Iris pigment epithelial cell (primary cell): ENCODE data around the gene CD164L2.
A peak's percentile ranks its signal among the peaks of the same experiment; 100 is the strongest.

Experiments
- DNase-seq: peaks from one replicate; pipeline ENCODE4 v3.0.0-alpha.2; 2011; ENCODE audit warnings: low read depth

CD164L2 gene

DNA sequence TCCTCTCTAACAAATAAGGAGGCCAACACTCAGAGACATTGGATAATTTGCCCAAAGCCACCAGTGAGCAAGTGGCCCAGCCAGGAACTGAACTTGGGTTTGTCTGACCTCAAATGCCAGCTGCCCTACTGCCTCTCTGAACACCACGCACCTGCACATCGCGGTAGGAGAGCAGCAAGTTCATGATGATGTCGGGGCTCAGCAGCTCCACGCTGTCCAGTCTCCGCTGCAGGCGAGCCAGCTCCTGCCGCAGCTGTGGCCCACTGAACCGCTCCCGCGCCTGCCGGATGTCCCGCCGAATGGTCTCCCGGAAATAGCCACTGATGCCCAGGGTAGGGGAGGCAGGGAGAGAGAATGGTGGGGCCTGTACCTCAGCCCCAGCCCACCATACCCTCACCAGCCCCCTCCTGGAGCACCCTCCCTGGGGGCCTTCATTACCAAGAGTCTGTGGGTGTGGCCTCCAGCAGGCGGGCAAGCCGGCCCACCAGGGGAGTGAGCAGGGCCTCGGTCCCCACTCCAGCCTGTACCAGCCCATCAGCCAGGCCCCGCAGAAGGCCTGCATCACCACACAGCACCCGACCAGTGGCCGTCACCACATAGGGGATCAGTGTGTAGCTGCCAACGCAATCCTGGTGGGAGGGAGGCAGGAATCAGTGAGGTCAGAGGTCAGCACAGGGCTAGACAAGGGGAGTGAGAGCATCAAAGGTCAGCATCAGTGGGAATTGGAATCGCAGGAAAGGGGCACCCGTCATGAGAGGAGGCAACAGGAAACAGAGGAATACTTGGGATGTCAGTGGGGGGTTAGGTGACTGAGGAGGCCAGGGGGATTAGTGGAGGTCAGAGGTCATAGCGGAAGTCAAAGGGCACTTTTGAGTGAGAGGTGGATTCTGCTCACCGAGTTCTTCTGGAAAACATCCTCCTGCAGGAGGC lies 19.1 kb downstream of the CD164L2 start:
- DNase-seq = no peak

DNA sequence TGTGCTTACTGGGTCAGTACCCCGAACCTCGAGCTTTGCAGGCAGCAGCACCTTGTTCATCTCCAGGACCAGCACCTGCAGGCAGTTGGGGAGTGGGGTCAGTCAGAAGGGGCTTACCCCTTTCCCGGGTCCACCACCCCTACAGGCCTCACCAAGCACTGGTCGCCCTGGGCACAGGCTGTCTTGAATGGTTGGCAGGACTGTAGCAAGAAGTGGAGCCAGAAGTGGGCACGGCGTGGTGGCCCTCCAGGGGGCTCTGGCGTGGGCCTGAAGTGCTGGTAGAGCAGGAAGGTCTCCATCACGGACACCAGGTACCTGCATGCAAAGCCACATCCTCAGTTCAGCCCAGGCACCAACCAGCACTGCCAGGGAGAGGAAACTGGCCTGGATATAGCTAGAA lies 21.6 kb downstream of the CD164L2 start:
- DNase-seq = no peak

DNA sequence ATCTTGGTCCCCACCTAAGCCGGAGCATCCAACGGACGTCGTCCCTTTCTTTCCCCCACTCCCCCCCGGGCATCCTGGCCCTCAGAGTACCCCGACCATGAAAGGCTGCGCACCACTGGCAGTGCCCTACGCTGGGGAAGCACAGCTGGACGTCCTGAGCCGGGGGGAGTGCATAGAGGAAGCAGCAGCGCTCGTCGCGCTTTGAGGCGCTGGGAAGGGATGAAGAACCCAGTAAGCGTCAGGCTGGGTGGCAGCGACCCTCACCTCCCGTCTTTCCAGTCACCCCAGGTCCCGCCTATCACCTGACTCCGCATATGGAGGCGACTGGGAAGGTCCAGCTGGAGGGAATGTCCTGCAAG lies 22.1 kb downstream of the CD164L2 start:
- DNase-seq = no peak

DNA sequence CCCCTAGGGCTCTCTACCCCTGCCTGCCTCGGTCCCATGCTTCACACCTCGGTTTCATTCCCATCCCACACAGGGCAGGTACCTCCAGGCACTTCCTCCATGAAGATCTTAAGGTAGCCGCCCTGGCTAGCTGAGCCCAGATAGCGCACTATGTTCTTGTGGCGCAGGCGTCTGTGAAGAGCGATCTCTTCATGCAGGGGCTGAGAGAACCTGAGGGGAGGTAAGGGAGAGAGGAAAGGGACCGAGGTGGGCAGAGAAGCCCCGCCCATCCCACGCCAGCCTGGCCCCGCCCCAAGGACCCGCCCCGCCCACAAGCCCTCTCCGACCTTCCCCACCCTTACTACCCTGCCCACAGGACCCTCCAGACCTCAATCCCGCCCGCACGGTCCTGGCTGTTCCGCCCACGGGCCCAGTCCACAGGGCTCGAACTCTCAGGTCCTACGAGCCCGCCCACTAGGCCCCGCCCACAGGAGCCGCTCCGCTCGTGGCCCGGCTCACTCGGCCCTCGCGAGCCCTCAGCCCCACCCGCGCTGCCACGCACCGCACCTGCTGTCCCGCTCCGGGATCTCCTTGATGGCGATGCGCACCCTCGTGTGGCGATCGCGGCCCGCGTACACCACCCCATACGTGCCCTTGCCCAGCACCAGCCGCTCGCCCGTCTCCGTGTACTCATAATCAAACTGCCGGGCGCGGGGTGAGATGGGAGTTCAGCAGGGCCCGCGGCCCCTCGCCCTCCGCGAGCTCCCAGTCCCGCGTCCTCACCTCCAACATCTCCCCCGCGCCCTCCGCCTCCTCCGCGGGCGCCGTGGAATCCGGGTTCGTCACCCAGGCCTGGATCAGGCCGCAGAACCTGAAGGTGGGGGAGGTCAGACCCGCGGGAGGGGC lies 22.7 kb downstream of the CD164L2 start:
- no peak for DNase-seq

DNA sequence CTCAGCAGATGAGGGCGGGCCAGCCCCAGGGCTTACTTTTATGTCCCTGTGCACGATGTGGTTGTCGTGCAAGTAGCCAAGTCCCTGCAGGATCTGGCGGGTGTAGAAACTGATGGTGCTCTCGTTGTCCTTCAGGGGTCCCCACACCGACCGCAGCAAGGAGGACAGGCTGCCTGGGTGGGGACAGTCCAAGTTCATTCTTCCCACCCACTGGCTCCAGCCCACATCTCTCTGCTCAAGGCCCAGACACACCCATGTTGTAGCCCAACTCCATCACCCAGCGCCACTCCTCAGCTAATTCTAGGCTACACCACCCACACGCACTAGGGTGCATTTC lies 23.3 kb downstream of the CD164L2 start:
- DNase-seq = no peak

DNA sequence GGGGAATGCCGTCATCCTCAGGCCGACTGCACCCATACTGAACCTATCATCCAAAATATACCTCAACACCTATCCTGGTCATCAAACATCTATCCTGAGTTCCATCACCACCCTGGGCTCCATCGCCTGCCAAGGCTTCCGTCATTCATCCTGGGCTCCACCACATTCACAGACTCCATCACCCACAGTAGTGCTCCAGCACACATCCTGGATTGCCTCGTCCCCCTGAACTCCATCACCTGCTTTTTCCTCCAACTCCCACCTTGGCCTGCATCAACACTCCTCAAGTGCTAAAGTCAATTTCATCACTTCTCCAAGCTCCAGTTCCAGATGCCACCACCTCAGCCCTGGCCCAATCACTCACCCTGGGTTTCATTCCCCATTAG lies 24.2 kb downstream of the CD164L2 start:
- no peak for DNase-seq

DNA sequence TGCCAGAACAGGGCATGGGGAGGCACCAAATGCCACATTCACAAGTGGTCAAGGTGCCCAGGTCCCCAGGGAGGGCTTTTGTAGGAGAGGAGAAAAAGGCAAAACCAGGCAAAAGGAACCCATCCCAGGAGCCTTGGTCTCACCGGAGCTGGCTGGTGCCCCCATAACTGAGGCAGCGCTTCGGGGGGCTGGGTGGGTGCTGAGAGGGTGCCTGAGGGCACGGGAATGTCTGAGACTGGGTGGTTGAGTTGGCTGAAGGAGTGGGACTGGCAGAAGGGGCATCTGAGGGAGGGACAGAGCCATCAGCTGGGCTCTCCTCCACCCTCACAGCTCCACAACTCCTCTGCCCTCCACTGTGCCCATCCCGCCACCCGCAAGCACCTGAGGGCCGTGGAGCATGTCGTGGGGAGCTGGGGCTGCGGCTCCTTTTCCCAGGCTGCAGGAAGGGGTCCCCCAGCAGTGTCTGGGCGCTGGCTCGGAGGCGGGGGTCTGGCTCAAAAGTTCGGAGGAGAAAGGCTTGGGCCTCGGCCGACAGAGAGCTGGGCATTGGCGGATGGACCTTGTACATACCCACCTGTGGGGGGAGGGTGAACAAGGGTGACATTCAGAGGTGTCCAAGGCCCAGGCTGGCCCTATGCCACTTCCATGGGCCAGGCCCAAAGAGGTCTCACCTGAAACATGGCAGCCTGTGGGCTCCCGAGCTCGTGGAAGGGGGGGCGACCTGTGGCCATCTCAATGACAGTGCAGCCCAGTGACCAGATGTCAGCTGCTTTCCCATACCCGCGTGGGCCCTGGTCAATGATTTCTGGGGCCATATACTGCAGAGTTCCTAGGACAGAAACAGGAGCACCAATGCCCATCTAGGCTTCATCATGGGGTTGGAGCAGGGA lies 24.9 kb downstream of the CD164L2 start:
- no peak for DNase-seq

DNA sequence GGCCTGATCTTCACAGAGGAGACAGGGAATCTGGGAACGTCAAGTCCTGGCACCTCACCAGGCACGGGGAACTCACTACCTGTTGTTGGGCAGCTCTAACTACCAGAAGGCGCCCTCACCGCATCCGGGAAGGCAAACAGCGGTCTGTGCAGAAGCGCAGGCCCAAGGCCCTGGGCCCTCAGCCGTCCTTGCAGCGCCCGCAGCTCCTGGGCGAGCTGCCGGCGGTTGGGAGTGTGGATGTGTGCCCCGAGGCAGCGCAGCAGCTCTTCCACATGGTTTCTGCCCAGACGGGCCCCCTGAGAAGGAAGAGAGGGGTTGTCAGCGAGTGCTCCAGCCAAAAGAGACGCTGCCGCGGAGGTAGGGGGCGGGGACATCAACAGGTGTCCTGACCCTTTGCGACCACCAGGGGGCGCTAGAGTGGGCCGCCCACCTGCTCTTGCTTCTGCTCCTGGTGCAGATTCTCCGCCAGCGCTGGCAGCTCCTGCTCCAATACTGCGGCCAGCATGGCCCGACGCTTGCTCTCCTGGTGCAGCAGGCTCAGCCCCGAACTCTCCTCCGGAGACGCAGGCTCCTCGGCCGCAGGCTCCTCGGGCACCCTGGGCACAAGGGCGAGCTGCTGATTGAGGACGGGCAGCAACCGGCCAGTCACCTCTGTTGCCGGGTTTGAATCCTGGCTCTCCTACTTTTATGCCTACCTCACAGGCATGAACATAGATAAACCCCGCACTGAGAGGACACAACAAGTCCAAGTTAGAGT lies 25.7 kb downstream of the CD164L2 start:
- peak; percentile 36 for DNase-seq

DNA sequence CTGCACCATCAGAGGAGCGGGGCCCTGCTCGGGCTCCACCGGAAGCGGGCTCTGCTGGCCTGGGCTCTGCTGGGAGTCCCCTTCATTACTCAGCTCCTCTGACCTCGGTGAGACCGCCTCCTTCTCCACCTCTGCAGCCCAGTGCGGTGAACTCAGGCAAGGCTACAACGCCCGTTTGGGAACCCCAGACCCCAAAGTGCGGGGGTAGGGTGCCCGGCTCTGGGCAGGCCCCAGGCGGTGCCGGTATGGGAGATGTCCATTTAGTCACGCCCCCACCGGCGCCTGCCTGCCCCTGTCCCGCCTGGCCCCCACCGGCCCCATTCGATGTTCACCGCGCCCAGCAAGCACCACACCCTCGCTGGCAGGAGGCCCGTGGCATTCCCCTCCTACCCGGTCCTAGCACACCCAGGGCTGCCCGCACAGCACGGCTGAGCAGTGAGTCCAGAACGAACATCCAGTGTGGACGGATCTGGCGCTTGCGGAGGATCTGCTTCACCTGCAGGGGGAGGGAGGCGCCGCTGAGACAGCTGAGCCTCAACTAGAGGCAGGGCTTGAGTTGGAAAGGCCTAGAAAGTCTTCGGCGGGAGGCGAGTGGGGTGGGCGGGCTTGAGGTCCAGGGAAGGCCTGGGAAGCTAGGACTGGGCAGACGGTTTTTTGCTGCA lies 26.4 kb downstream of the CD164L2 start:
- DNase-seq = no peak

DNA sequence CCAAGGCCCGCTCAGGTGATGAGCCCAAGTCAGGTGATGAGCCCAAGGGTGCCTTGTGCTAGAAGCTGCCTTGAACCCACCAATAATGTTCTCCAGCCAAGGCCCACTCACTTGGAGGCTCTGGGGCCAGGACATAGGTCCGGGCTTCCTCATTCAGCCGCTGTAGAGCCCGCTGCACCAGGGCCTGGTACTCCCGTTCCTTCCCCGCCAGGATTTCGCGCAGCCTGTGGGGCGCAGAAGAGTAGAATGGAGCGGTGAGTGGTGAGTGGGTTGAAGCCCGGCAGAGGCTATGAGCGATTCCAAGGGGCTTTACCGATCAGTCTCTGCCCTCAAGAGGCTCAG lies 26.9 kb downstream of the CD164L2 start:
- DNase-seq = no peak

DNA sequence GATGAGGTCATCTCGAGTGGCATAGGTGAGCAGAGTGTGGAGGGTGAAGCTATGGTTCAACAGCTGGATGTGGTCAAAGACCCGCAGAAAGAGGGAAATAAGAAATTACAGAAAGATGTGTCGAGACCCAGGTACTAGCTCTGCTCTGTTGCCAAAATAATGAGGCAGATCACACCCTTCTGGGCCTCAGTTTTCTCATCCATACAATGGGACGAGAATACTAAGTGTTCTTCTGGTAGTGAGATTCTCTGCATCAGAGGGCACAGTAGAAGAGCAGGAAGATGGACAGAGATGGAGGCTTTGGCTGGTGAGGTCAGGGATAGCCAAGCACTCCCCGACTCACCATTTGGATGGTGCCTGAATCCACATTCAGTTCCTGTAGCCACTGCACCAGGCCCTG lies 27.4 kb downstream of the CD164L2 start:
- no peak for DNase-seq

DNA sequence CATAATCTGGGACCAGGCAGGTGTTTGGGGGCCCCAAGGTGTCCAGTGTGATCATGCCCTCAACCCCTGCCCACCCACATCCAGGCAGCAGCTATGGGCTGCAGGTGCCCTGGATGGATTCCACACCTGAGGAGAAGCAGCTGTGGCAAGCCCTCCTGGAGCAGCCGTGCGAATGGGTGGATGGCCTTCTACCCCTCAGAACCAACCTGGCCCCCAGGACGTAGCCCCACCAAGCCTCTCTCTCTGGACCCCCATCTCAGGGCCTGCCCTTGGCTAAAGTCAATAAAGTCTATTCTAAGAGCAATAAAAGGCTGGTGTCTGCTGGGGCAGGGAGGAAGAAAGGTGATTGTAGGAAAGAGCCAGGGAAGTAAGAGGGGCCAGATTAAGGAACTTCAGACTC lies 29.5 kb downstream of the CD164L2 start:
- DNase-seq = no peak

DNA sequence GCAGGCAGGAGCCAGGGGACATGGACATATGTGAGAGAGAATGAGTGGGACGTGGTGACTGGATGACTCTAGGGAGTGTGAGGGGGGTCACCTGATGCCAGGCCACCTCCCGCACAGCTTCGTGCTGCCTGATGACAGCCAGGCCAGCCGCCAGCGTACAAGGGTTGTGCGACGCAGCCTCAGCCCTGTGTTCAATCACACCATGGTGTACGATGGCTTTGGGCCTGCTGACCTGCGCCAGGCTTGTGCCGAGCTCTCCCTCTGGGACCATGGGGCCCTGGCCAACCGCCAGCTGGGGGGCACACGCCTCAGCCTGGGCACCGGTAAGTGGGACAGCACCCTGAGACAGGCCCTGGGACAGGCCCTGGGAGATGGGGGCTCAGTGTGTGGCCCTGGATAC lies 30.0 kb downstream of the CD164L2 start:
- no peak for DNase-seq

DNA sequence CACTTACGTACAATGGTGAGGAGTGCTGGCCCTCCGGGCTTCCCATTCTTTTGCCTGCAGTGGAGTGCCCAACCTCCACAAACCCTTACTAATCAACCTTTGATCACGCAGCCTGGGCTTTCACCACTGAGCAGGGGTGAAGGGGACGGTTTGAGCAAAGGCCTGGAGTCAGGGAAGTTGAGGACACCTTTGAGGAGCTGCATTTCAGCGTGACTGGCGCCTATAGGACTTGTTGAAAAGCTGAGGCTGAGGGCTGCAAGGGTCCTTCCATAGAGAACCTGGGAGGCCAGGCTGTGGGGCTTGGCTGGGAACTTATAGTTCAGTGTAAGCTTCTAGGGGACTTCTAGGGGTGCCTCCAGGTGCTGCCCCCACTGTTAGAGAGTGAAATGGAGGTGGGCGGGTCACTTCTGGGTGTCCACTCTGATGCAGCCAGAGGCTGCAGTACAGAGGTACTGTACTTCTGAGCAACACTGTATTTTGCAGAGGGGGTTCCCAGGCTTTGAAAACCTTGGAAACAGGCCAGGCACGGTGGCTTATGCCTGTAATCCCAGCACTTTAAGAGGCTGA lies 31.5 kb downstream of the CD164L2 start:
- DNase-seq = no peak

DNA sequence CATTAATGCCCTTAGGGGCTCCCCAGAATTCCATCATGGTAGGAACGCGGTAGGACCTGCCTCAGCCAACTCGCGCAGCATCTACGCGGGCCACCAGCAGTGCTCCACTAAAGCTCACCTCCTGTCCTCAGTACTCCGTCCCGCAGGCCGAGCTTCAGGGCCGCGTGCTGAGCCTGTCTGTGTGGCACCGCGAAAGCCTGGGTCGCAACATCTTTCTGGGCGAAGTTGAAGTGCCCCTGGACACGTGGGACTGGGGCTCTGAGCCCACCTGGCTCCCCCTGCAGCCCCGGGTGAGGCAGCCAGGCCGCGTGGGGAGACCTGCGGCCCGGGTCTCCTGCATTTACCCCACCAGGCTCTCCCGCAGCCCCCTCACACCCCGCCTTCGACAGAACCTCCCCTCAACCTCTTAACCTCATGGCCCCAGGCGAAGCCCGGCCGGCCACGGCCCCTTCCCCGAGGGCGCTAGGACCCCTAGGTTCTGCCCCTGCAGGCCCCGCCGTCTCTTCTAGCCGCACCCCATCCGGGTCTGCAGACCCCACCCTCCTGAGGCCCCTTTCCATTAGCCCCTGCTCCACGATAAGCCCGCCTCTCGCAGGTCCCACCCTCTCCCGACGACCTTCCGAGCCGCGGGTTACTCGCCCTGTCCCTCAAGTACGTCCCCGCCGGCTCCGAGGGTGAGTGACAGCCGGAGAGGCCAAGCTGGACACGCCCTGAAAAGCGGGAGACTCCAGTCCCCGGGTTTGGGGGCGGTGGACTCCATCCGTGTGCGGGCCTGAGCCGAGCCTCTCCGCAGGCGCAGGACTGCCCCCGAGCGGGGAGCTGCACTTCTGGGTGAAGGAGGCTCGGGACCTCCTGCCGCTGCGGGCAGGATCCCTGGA lies 32.2 kb downstream of the CD164L2 start:
- DNase-seq = peak; percentile 31

DNA sequence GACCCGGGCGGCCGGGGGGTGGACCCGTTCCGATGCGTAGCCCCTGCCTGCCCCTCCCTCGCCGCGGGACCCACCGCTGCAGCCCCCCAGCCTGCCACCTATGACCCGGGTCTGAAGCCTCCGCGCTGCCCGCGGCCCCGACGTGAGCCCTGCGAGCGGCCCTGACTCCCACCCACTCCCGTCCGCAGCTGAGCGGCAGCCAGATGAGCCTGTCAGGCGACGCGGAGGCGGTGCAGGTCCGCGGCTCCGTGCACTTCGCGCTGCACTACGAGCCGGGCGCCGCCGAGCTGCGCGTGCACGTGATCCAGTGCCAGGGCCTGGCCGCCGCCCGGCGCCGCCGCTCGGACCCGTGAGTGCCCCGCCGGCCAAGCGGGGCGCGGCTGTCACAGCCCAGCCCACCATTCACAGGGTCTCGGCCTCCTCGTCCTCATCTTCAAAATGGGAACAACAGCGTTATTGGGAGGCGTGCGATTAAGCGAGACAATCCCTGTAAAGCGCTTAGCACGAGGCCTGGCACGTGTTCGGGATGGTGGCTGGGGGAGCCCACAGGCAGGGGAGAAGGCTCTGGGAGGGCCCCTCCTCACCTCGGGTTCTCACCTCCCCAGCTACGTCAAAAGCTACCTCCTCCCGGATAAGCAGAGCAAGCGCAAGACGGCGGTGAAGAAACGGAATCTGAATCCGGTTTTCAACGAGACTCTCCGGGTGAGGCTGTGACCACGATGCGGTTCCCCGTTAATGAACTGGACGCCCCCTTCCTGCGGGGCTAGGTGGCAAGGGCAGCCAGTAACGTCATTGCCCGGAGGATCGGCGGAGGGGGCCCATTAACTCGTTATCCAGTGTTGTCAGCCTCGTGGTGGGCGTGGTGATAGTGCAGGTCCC lies 33.1 kb downstream of the CD164L2 start:
- peak; percentile 78 for DNase-seq

DNA sequence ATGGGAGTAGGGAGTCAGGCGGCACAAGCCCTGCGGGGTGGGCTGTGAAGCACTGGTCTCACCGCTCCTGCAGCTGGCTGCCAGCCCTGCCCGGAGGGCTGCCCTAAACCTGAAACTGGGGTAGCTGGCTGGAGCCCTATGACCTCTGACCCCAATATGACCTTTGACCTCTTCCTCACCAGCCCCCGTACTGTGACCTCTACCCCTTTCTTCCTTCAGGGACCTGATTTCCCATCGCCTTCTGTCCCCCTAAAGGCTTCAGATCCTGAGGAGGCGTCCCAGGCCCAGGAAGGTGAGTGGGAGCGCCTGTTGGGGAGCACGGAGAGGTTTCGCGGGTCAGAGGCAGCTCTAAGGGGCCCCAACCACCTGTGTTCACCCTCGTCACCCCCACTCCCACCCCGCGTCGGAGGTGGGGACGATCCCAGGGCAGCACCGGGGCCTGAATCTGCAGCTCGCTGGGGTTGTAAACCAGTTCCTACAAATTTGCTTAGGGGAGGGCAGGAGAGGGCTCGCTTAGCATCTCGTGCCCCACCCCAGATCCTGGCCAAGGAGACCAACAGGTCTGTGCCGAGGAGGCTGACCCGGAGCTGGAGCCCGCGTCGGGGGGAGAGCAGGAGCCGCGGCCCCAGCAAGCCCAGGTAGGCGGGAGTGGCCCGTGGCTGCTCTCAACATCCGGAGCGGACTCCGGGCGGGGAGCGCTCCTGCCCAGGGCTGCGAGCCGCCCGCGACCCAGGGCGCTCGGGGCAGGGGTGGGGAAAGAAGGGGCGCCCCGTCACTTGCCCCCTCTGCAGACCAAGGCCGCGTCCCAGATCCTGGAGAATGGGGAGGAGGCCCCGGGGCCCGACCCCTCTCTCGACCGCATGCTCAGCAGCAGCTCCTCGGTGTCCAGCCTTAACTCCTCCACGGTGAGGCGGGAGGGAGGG lies 34.0 kb downstream of the CD164L2 start:
- DNase-seq = peak; percentile 31
